Transverse colon (tissue), 3 donors: ENCODE data around the gene DISC1.

ENCODE experiments used
- CTCF ChIP-seq, 5 experiments: fragments of 200-600 bp in 3 of 5; fragments of 450-650 bp in 2 of 5; sonication (generic) in 3 of 5; IDR thresholded peaks; 1 replicate in 2 of 5; 2 replicates in 3 of 5; pipeline ENCODE4 v1.5.1; 2016 to 2017; ENCODE audit warnings: antibody characterized with exemption in 5 of 5, inconsistent platforms in 3 of 5, mild to moderate bottlenecking in 2 of 5, moderate library complexity in 1 of 5
- EP300 ChIP-seq: sonication (generic); formaldehyde crosslinking; IDR thresholded peaks from one replicate; pipeline ENCODE4 v1.6.1; 2017; ENCODE audit warnings: antibody characterized with exemption, low read depth
- POLR2A ChIP-seq: fragments of 450-650 bp; IDR thresholded peaks from one replicate; pipeline ENCODE4 v1.6.1; 2016; ENCODE audit warnings: antibody characterized with exemption, mild to moderate bottlenecking, moderate library complexity

DNA sequence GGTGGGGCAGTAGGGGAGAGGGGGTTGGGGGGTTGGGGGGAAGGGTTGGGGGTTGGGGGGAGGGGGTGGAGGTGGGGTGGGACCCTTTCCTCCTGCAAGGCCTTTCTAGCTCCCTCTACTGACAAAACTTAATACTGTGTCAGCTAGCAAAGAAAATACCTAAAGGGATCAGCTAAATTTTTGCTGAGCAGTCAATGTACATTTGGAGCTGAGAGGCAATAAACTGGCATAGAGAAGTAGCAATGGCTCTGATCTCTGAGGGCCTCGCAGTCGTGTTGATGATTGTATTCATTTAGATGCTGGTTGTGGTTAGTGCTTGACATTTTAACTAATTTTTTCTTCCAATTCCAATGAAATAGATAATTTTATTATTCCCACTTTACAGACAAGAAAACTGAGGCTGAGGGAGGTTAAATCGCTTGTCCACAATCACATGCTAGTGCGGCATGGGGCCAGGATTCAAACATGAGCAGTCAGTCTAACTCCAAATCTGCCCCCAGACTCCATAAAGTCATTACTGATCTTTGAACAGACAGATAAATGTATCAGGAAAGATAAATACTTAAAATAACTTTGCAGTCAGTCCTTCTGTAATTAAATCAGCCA lies 357.1 kb downstream of the DISC1 start:
- TF ChIP-seq POLR2A (no peak), CTCF (IDR thresholded peaks at IDR 0.05) (no peak), EP300 (no peak)
